GM23248 (cell line): ENCODE results near the gene ZFAND6. TPM values are rescaled to one million over a fixed set of nuclear protein-coding genes. Genes with fewer than 3 reads are reported as not detected.
"Not testable (repeated sequence)": the region's sequence is repeated elsewhere in the genome, so short reads cannot be mapped to it uniquely, and the experiment has no call there.

Experiments used
- DNase-seq: peaks from one replicate; pipeline ENCODE4 v3.0.0-alpha.2; 2015
- H2AFZ ChIP-seq: fragments of 200-600 bp; sonication (generic); 2 replicates; pipeline ENCODE4 v1.6.1; 2016; ENCODE audit warnings: antibody characterized with exemption
- H3F3A ChIP-seq: fragments of 200-600 bp; sonication (generic); 2 replicates; pipeline ENCODE4 v1.6.1; 2016; ENCODE audit warnings: mild to moderate bottlenecking, antibody characterized with exemption, mixed run types; ENCODE audit not compliant: insufficient read depth
- H3K27ac ChIP-seq: fragments of 200-600 bp; sonication (generic); 2 replicates; pipeline ENCODE4 v1.5.1; 2016; ENCODE audit warnings: mild to moderate bottlenecking
- H3K27me3 ChIP-seq: fragments of 200-600 bp; sonication (generic); replicated peaks from 2 replicates; pipeline ENCODE4 v1.6.1; 2016; ENCODE audit warnings: mild to moderate bottlenecking; ENCODE audit not compliant: insufficient read depth
- H3K36me3 ChIP-seq: fragments of 200-600 bp; sonication (generic); 2 replicates; pipeline ENCODE4 v1.6.1; 2016; ENCODE audit warnings: low read depth, mild to moderate bottlenecking
- H3K4me1 ChIP-seq: fragments of 200-600 bp; sonication (generic); 2 replicates; pipeline ENCODE4 v1.6.1; 2016; ENCODE audit warnings: mild to moderate bottlenecking; ENCODE audit not compliant: insufficient read depth
- H3K4me2 ChIP-seq: fragments of 200-600 bp; sonication (generic); one replicate; pipeline ENCODE4 v1.6.1; 2016; ENCODE audit warnings: mild to moderate bottlenecking; ENCODE audit not compliant: unreplicated experiment
- H3K4me3 ChIP-seq: fragments of 200-600 bp; sonication (generic); 2 replicates; pipeline ENCODE4 v1.5.1; 2016; ENCODE audit warnings: mild to moderate bottlenecking
- H3K79me2 ChIP-seq: fragments of 200-600 bp; sonication (generic); 2 replicates; pipeline ENCODE4 v1.6.1; 2016; ENCODE audit warnings: mild to moderate bottlenecking; ENCODE audit not compliant: insufficient read depth
- H3K9ac ChIP-seq: fragments of 200-600 bp; sonication (generic); 2 replicates; pipeline ENCODE4 v1.6.1; 2016; ENCODE audit warnings: mild to moderate bottlenecking
- H3K9me2 ChIP-seq: fragments of 200-600 bp; sonication (generic); 2 replicates; pipeline ENCODE4 v1.6.1; 2016; ENCODE audit warnings: mixed run types, mild to moderate bottlenecking, moderate library complexity; ENCODE audit not compliant: insufficient read depth
- H3K9me3 ChIP-seq: fragments of 200-600 bp; sonication (generic); one replicate; pipeline ENCODE4 v1.6.1; 2017; ENCODE audit warnings: low read depth
- H4K20me1 ChIP-seq: fragments of 200-600 bp; sonication (generic); 2 replicates; pipeline ENCODE4 v1.6.0; 2016; ENCODE audit not compliant: insufficient read depth
- EZH2 ChIP-seq: fragments of 200-600 bp; sonication (generic); IDR thresholded peaks from 2 replicates; pipeline ENCODE4 v1.6.1; 2018; ENCODE audit warnings: antibody characterized with exemption, mild to moderate bottlenecking; ENCODE audit not compliant: insufficient read depth, poor library complexity, severe bottlenecking
- EZH2phosphoT487 ChIP-seq: fragments of 200-600 bp; sonication (generic); IDR thresholded peaks from 2 replicates; pipeline ENCODE4 v1.6.1; 2018; ENCODE audit warnings: antibody characterized with exemption, moderate library complexity, mild to moderate bottlenecking, low read depth; ENCODE audit not compliant: insufficient read depth
- WGBS, 2 experiments: methylation state at CpG; one replicate each; pipeline ENCODE4 v1.1.6; 2015 to 2017; ENCODE audit warnings: low lambda C conversion rate in 2 of 2, low coverage in 1 of 2; ENCODE audit errors: missing lambda C conversion rate in 2 of 2; 5-methylcytosine and 5-hydroxymethylcytosine counted together
- in situ Hi-C: fragments of 300-500 bp; cut with MboI; formaldehyde crosslinking; loops from 2 replicates; pipeline ENCODE4 v1.15.0; 2020
- polyA plus RNA-seq: library from polyadenylated mRNA; unstranded; fragments of >200 nt; fragmentation: Nextera tagmentation; extraction: Ambion mirVana; gene quantifications from 2 replicates; pipeline ENCODE4 v1.2.1, GENCODE V29; 2016
- total RNA-seq: library from RNA; depleted of rRNA; stranded (reverse); fragments of >200 nt; shearing (Covaris generic); gene quantifications from 2 replicates; pipeline ENCODE4 v1.2.3, GENCODE V29; 2014

The ZFAND6 gene
- total and polyA plus RNA-seq, 2 experiments from 2014 or later = 101 to 104 TPM

DNA sequence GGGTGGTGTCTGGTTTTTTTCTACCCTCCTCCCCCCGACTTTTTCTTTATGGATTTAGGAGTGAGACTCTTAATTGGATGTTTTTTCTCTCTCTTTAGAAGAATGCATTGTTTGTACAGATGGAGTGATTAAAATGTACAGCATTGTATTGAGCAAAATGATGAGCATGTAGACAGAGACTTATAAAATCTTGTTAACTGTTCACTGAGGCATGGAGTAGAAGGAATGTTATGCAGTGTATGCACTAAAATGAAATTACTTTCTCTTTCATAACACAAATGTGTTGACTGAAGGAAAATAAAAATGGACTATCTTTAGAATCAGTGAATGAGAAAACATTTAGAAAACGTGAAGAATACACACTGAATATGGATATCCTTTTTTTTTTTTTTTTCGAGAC, 39.8 kb downstream of the ZFAND6 start:
- H3F3A ChIP-seq = peaks cover under 1% of the 10 kb centered on the region; the same call in 1 of the 2 replicates
- no peak for DNase-seq
- peaks cover 97% of the 10 kb centered on the region for H3K79me2 ChIP-seq
- no peak overlapping the region for H3K27ac ChIP-seq
- WGBS, 2 experiments = 66 to 69% methylated on average over 3 of the region's 3 CpGs
- no peak overlapping the region for H3K4me2 ChIP-seq
- no peaks in the 10 kb centered on the region for H3K9me3 ChIP-seq
- no peak overlapping the region for H2AFZ ChIP-seq
- H3K9me2 ChIP-seq = no peaks in the 10 kb centered on the region
- no peaks in the 10 kb centered on the region for H3K4me1 ChIP-seq
- no peak overlapping the region for H3K4me3 ChIP-seq
- H4K20me1 ChIP-seq = peaks cover 12% of the 10 kb centered on the region
- H3K36me3 ChIP-seq = no peaks in the 10 kb centered on the region
- TF ChIP-seq EZH2phosphoT487 (no peak), EZH2 (no peak)
- in situ Hi-C loops = no loop called here
- H3K27me3 ChIP-seq = no peaks in the 10 kb centered on the region
- no peak overlapping the region for H3K9ac ChIP-seq

GRCh38 chr15:80099662-80100061, 40.2 kb downstream of the ZFAND6 start:
- H3K36me3 ChIP-seq, H3K27me3 ChIP-seq, H3K4me1 ChIP-seq, H3K4me2 ChIP-seq, in situ Hi-C loops, DNase-seq, H3K27ac ChIP-seq, H3F3A ChIP-seq, H3K9ac ChIP-seq, H3K9me3 ChIP-seq, H2AFZ ChIP-seq, H3K9me2 ChIP-seq, H3K4me3 ChIP-seq: not testable (repeated sequence)
- 98 to 99% methylated on average over 6 of the region's 6 CpGs for WGBS, 2 experiments
- peaks cover 99% of the 10 kb centered on the region for H3K79me2 ChIP-seq
- peaks cover 12% of the 10 kb centered on the region for H4K20me1 ChIP-seq

- no peaks in the 10 kb centered on the region for H3K9me2 ChIP-seq
- peaks cover 10% of the 10 kb centered on the region for H3F3A ChIP-seq
- H2AFZ ChIP-seq = no peak overlapping the region
- no peaks in the 10 kb centered on the region for H3K36me3 ChIP-seq
- in situ Hi-C loops = no loop called here
- H3K4me1 ChIP-seq = peaks cover 9% of the 10 kb centered on the region
- H4K20me1 ChIP-seq = peaks cover 13% of the 10 kb centered on the region
- no peak overlapping the region for H3K9ac ChIP-seq
- TF ChIP-seq EZH2 = no peak
- TF ChIP-seq EZH2phosphoT487 = no peak
- no peaks in the 10 kb centered on the region for H3K9me3 ChIP-seq
- DNase-seq = no peak
- no peak overlapping the region for H3K4me3 ChIP-seq
- no peak overlapping the region for H3K27ac ChIP-seq
- no peaks in the 10 kb centered on the region for H3K27me3 ChIP-seq
- peaks cover 98% of the 10 kb centered on the region for H3K79me2 ChIP-seq
- H3K4me2 ChIP-seq = no peak overlapping the region
These were observed 40.8 kb downstream of the ZFAND6 start for GRCh38 chr15:80100247-80100646.

DNA sequence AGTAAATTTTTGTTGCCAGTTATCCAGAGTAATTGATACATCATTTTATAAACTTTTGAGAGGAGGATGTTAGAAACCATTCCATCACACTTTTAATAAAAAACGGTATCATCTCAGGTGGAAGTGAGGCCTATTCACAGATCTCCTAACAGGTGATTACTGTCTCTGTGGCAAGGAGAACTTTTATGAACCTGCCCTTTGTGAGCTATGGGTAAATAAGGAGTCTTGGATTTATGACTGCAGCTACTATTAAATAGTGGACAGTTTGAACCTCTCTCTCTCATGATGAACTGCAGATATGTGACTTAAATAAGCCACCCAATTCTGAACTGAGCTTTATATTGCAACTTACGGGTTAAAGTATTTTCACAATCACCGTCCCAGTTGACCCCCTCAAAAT, 45.7 kb downstream of the ZFAND6 start:
- H3K9me3 ChIP-seq = no peaks in the 10 kb centered on the region
- H4K20me1 ChIP-seq = 0 out of 2 replicates have a peak, but pooled peaks cover 7% of the 10 kb centered on the region
- no peak overlapping the region for H2AFZ ChIP-seq
- H3K4me2 ChIP-seq = peak overlapping the region; percentile 82
- peak overlapping the region; percentile 78 for H3K27ac ChIP-seq
- peaks cover 30% of the 10 kb centered on the region for H3F3A ChIP-seq
- peak overlapping the region; percentile 38 for H3K4me3 ChIP-seq
- H3K27me3 ChIP-seq = no peaks in the 10 kb centered on the region
- H3K9ac ChIP-seq = no peak overlapping the region
- 62 to 66% methylated on average over 3 of the region's 3 CpGs for WGBS, 2 experiments
- peaks cover 27% of the 10 kb centered on the region for H3K4me1 ChIP-seq
- peaks cover 85% of the 10 kb centered on the region for H3K79me2 ChIP-seq
- H3K36me3 ChIP-seq = no peaks in the 10 kb centered on the region
- in situ Hi-C loops = no loop called here
- no peaks in the 10 kb centered on the region for H3K9me2 ChIP-seq
- TF ChIP-seq EZH2phosphoT487 (no peak), EZH2 (no peak)
- no peak for DNase-seq

- in situ Hi-C loops = no loop called here
- peak overlapping the region; percentile 78 for H3K27ac ChIP-seq
These were observed 46.1 kb downstream of the ZFAND6 start for GRCh38 chr15:80105595-80105994.

More at GRCh38 chr15:80105595-80105994, 46.1 kb downstream of the ZFAND6 start:
- Histone ChIP-seq H3K4me3 (peak overlapping the region; percentile 38), H4K20me1 (0 out of 2 replicates have a peak, but pooled peaks cover 7% of the 10 kb centered on the region), H3K4me1 (peaks cover 27% of the 10 kb centered on the region), H3K4me2 (peak overlapping the region; percentile 82), H3F3A (peaks cover 30% of the 10 kb centered on the region), H3K9me3 (no peaks in the 10 kb centered on the region), H3K27me3 (no peaks in the 10 kb centered on the region), H3K9ac (peak overlapping the region; percentile 34), H2AFZ (no peak overlapping the region), H3K9me2 (no peaks in the 10 kb centered on the region), H3K36me3 (no peaks in the 10 kb centered on the region), H3K79me2 (peaks cover 85% of the 10 kb centered on the region)
- no peak for TF ChIP-seq EZH2phosphoT487
- TF ChIP-seq EZH2 = no peak
- peak; percentile 81 for DNase-seq
- 0 to 2% methylated on average over 1 of the region's 1 CpG for WGBS, 2 experiments
